22Rv1 (cell line): ENCODE data around the gene IRF6.
"Not testable (repeated sequence)": the region's sequence is repeated elsewhere in the genome, so short reads cannot be mapped to it uniquely, and the experiment has no call there.

Experiments used
- CTCF ChIP-seq: fragments of 450-650 bp; IDR thresholded peaks from 2 replicates; pipeline ENCODE4 v1.5.1; 2017; ENCODE audit warnings: mild to moderate bottlenecking
- ZFX ChIP-seq: fragments of 450-650 bp; IDR thresholded peaks from 2 replicates; pipeline ENCODE4 v1.6.1; 2017; ENCODE audit warnings: antibody characterized with exemption, borderline replicate concordance

GRCh38 chr1:209793711-209794110 lies 12.2 kb downstream of the IRF6 start:
- TF ChIP-seq CTCF, ZFX: not testable (repeated sequence)
